Activated CD4-positive, alpha-beta T cell treated with anti-CD3 and anti-CD28 coated beads, Interleukin-2, amount 50 U/mL, for 1 hour (primary cell): Measurements from ENCODE around the gene NEURL3.

Source experiments
- DNase-seq: peaks from one replicate; pipeline ENCODE4 v3.0.0-alpha.2; 2020

NEURL3 gene

GRCh38 chr2:96527286-96528005 lies 22.3 kb upstream of the NEURL3 start:
- DNase-seq: peak; percentile 41

DNA sequence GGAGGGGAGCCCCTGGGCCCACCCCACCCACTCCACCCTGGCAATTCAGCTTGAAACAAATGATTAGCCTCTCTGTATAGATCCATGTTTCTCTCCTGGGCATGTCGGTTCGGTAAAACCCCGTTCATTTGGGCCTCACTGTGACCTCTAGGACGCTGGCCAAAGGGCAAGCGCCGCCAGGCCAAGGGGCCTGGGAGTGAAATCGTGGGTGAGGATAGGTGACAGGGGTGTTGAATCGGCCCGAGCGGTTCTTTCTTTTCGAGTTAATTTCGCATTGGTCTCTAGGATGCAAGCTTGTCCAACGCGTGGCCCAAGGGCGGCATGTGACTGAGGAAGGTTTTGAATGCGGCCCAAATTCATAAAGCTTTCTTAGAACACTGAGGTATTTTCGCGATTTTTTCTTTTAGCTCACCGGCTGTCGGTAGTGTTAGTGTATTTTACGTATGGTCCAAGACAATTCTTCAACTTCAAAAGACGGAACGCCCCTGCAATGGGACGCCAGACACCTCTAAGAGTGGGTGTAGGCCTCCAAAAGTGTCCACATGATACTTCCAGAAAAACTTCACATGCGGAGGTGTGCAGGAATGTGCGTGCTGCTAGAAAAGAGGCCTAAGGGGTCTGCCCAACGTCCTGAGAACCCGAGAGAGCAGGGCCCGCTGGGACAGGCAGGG lies 21.6 kb upstream of the NEURL3 start:
- no peak for DNase-seq

DNA sequence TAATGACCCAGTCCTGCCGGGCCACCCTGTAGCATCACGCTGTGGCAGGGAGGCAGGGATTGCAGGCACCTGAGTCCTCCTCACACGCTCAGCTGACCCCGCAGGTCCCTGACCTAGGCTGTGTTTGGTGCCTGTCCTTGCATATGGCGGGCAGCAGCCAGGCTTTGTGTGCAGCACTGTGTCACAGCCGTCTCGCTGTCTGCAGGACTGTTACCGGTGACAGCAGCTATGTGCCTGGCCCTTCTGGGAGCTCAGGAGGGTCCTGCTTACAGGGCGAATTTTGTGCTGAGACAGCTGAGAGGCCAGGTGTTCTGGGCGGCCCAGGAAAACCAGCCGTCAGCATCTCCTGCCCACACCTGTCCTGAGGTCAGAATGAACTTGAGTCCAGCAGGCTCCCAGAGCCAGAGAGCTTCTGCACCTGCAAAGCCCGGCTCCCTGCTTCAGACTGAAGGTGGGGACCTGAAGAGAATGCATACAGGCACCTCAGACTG lies 21.0 kb upstream of the NEURL3 start:
- no peak for DNase-seq

- no peak for DNase-seq
Measured at GRCh38 chr2:96525211-96525507, 20.0 kb upstream of the NEURL3 start.

- no peak for DNase-seq
Measured at GRCh38 chr2:96524482-96525210, 19.5 kb upstream of the NEURL3 start.

- no peak for DNase-seq
Measured at GRCh38 chr2:96523659-96524481, 18.7 kb upstream of the NEURL3 start.

DNA sequence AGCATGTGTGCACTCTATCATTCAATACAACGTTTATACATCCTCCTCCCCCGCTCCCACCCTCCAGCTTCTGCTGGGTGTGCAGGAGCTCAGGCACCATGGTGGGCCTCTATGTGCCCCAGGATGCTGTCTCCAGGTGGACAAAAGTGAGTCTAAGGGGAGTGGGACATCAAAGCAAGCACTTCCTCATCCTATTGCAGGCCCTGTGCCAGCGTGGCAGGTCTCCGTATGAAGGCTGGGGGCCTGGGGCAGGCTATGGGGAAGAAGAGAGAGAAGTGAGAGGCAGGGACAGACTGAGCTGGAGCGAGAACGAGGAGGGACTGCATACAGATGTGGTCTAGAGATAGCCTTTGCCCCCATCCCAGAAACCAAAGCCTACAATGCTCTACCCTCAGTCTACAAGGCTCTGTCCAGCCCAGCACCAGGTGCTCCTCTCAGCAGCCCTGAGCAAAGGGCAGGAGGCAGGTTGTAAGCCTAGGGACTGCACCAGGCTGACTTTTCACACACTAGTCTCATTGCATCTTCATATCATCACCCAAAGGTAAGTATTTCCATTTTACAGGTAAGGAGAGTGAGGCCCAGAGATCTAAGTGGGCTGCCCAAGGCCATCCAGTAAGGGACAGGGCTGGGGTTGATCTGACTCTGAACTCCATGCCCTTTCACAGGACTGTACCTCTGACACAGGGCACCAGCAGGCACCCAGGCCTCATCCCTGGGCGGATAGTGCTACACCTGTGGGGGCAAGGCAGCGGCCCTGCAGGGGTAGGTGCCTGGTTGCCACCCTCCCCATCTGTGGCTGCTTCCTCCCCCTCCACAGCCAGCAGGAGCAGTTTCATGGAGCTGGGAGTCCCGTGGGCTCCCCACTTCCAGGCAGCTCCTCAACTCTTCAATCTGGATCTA lies 17.4 kb upstream of the NEURL3 start:
- no peak for DNase-seq

GRCh38 chr2:96521219-96521618 lies 16.1 kb upstream of the NEURL3 start:
- DNase-seq: no peak

GRCh38 chr2:96520697-96521096 lies 15.5 kb upstream of the NEURL3 start:
- no peak for DNase-seq

GRCh38 chr2:96520231-96520630 lies 15.1 kb upstream of the NEURL3 start:
- DNase-seq: no peak

DNA sequence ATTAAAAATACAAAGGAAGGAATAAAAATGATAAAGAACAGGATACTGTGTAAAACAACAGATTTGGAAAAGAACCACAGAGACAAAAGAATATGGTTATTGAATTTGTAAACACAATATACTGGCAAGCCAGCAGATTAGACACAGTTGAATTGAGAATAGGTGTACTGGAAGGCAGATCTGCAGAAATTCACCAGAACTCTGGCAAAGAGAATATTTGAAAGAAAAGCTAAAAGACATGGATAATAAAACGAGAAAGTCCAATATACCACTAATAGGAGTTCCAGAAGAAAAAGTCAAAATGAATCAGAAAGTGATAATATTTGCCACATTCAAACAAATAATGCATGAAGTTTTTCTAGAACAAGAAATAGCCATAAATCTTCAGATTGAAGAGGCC lies 11.9 kb upstream of the NEURL3 start:
- DNase-seq: no peak

GRCh38 chr2:96514521-96514920 lies 9.4 kb upstream of the NEURL3 start:
- DNase-seq: no peak

GRCh38 chr2:96512341-96512740 lies 7.2 kb upstream of the NEURL3 start:
- no peak for DNase-seq

DNA sequence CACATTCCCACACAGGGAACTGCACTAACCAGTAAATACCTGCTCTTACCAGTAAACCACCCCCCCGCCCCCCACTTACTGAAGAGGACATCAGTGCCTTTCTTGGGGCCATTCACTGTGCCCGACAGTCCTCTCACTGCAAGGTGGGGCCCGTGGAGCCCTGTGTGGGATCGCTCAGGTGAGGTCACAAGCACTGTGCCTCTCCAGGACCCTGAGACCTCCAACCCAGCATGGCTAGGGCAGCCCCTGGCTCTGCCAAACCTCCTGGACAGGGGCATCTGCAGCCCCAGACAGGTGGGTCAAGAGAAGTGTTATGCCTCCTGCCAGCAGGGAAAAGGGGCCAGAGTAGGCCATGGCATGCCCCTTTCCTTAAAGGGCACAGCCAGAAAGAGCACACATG lies 6.7 kb upstream of the NEURL3 start:
- no peak for DNase-seq

DNA sequence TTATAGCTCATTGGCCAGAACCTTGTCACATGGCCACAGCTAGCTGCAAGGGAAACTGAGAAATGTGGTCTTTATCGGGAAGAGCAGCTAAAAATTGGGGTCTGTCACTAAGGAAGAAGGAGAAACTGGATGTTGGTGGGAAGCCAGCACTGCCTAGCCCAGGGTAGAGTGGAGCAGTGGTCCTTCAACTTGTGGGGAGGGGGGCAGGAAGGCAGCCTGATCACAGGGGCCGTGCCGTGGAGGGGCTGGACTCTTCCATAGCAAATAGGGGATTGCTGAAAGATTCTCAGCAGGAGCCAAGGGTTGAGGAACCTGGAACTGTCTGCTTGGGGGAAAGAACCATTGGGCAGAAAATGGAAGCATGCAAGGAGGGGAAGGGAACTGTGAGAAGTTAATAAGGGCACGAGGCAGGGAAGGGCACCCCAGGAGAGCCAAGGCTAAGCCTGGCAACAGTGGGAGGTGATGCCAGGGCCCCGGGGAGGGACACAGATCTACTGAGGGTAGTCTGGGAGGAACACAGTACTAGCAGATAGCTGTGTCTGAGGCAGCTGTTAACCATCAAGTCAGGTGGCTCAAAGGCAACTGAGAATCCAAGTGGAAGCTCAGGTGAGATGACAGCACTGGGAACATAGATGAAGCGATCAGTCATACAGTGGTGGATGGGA lies 5.9 kb upstream of the NEURL3 start:
- no peak for DNase-seq

GRCh38 chr2:96509847-96510230 lies 4.7 kb upstream of the NEURL3 start:
- DNase-seq: no peak

- peak; percentile 46 for DNase-seq
Measured at GRCh38 chr2:96509114-96509846, 4.1 kb upstream of the NEURL3 start.

GRCh38 chr2:96508521-96509113 lies 3.5 kb upstream of the NEURL3 start:
- DNase-seq: no peak

GRCh38 chr2:96507957-96508520 lies 2.9 kb upstream of the NEURL3 start:
- peak; percentile 88 for DNase-seq

- no peak for DNase-seq
Measured at GRCh38 chr2:96506907-96507240, 1.7 kb upstream of the NEURL3 start.
